ENCODE data around the gene TCP11L2. TPM values are rescaled to one million over a fixed set of nuclear protein-coding genes. Genes with fewer than 3 reads are reported as not detected.

Gene TCP11L2
- total and polyA plus RNA-seq, 2 of the 8 experiments (the other 6 are each of a cell fraction or from before 2014, with no cell fraction given), result 2.1 to 7.1 TPM

- Histone ChIP-seq H3K4ac (replicated peaks; ENCODE audit: insufficient read length, low read depth, low read length) (no peak overlapping the region), H3K18ac (ENCODE audit: extremely low read depth, low read length) (no peak overlapping the region), H3K79me2 (ENCODE audit: control insufficient read depth in 1 of 2, insufficient read depth in 2 of 2, low read length in 2 of 2) (no peaks in the 10 kb centered on the region), H3K79me1 (ENCODE audit: low read depth, low read length) (no peaks in the 10 kb centered on the region), H3K14ac (ENCODE audit: insufficient read length) (no peak overlapping the region), H2AK5ac (ENCODE audit: low read depth, low read length) (no peak overlapping the region), H3K23ac (ENCODE audit: insufficient read length) (no peak overlapping the region), H3K4me1 (replicated peaks in 1 of 4; ENCODE audit: control insufficient read depth in 3 of 4, insufficient read depth in 4 of 4, low read length in 3 of 4) (no peaks in the 10 kb centered on the region), H2BK15ac (ENCODE audit: low read length) (no peak overlapping the region), H3K9me3 (ENCODE audit: insufficient read depth in 2 of 2, low read depth in 1 of 2, low read length in 1 of 2) (no peaks in the 10 kb centered on the region), H4K91ac (replicated peaks; ENCODE audit: insufficient read length, low read length) (no peak overlapping the region), H3K4me3 (ENCODE audit: extremely low read depth in 1 of 4, insufficient read depth in 2 of 4, low read depth in 3 of 4, low read length in 4 of 4) (no peak overlapping the region), H2BK120ac (replicated peaks; ENCODE audit: low read depth, low read length) (no peak overlapping the region), H4K20me1 (replicated peaks in 1 of 2; ENCODE audit: control insufficient read depth in 1 of 2, insufficient read depth in 2 of 2, low read length in 2 of 2) (no peaks in the 10 kb centered on the region), H4K5ac (ENCODE audit: insufficient read length, low read depth, low read length) (no peak overlapping the region), H3K56ac (replicated peaks; ENCODE audit: insufficient read length, low read depth, low read length) (no peak overlapping the region), H2BK5ac (ENCODE audit: low read depth, low read length) (no peak overlapping the region), H2BK20ac (ENCODE audit: low read length) (no peak overlapping the region), H2BK12ac (ENCODE audit: low read depth, low read length) (no peak overlapping the region), H3K23me2 (ENCODE audit: low read depth, low read length) (no peaks in the 10 kb centered on the region), H3K27ac (ENCODE audit: low read depth, low read length) (no peak overlapping the region), H3K27me3 (replicated peaks in 1 of 4; ENCODE audit: control insufficient read depth in 3 of 4, extremely low read depth in 1 of 4, insufficient read depth in 3 of 4, low read length in 3 of 4) (no peaks in the 10 kb centered on the region), H3K36me3 (ENCODE audit: control insufficient read depth in 2 of 4, insufficient read depth in 4 of 4, low read length in 3 of 4) (no peaks in the 10 kb centered on the region), H3K4me2 (ENCODE audit: insufficient read depth in 1 of 2, low read depth in 2 of 2, low read length in 2 of 2) (no peak overlapping the region), H4K8ac (ENCODE audit: extremely low read depth, insufficient read depth, low read length) (no peak overlapping the region), H2AFZ (ENCODE audit: low read length) (no peak overlapping the region), H3K9ac (replicated peaks in 1 of 4; ENCODE audit: extremely low read depth in 1 of 4, low read depth in 3 of 4, low read length in 3 of 4) (no peak overlapping the region)
- POLR2A ChIA-PET (ENCODE audit: partially characterized antibody), result interaction anchor here (0.7 to 1.4 kb wide), 2 partner anchors 109 to 609 kb away, joined by 3 to 4 read pairs; no protein-coding TSS in a partner anchor
- CTCF ChIA-PET (ENCODE audit: partially characterized antibody), result interaction anchor here (0.6 to 2.4 kb wide), 29 partner anchors 10 to 619 kb away, joined by 3 to 18 read pairs (median 4); partner anchors contain the start of genes POLR3B and TCP11L2
- 66% methylated on average over 5 of the region's 5 CpGs; no CpG with 5 or more reads in 1 of the 2 experiments for WGBS, 2 experiments (ENCODE audit: extremely low coverage in 1 of 2, insufficient coverage in 1 of 2, insufficient read length in 1 of 2, insufficient replicate concordance in 2 of 2, low coverage in 1 of 2, low lambda C conversion rate in 2 of 2, missing lambda C conversion rate in 1 of 2)
- no peak for DNase-seq (ENCODE audit: low read depth in 1 of 2, low spot score in 2 of 2)
- FAIRE-seq, result peak; percentile 71
- no peak for TF ChIP-seq SAP30 (IDR thresholded peaks at IDR 0.05; ENCODE audit: insufficient read depth, insufficient replicate concordance, low read length)
- peak; percentile 47; the same call in 1 of the 2 replicates for TF ChIP-seq USF2 (IDR thresholded peaks at IDR 0.05; ENCODE audit: low read length)
- TF ChIP-seq MAFK (IDR thresholded peaks at IDR 0.05; ENCODE audit: low read depth, low read length), result no peak
Observed at GRCh38 chr12:106345746-106346145, 43.2 kb downstream of the TCP11L2 start.
